ENCODE measurements around the gene ACTR3. TPM values are rescaled to one million over a fixed set of nuclear protein-coding genes. Genes with fewer than 3 reads are reported as not detected.

The ACTR3 gene
- total and polyA plus RNA-seq, 2 of the 8 experiments (the other 6 are each of a cell fraction or from before 2014, with no cell fraction given): 51.7 to 184 TPM

DNA sequence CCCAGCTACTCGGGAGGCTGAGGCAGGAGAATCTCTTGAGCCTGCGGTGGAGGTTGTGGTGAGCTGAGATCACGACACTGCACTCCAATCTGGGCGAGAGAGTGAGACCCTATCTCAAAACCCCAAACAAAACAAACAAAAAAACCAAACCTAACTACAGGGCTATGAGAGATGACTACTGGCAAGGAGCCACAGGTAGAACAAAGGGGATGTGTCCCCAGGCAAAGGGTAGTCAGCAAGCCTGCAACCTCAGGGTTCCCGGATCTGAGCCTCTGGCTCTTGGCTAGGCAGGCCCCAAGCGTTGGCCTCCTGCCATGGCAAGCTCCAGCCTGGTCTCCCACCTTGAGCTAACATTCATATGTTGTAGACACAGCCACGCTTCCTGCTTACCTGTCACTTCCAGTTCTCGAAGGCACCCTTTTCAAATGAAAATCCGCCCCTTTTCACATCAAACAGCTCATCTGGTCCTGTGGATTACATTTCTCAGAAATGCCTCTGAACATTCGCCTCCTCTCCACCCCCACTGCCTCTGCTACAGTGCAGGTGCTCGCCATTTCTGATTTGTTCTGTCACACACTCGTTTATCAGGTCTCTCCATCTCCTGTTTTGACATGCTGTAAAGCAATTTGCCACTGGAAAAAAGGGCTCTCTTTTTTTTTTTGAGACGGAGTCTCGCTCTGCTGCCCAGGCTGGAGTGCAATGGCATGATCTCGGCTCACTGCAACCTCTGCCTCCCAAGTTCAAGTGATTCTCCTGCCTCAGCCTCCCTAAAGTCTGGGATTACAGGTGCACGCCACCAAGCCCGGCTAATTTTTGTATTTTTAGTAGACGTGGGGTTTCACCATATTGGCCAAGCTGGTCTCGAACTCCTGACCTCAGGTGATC lies 13.1 kb upstream of the ACTR3 start:
- no peak overlapping the region for H3K14ac ChIP-seq (ENCODE audit: insufficient read length)
- no peak for DNase-seq (ENCODE audit: low read depth in 1 of 2, low spot score in 2 of 2)
- no peak overlapping the region for H2BK20ac ChIP-seq (ENCODE audit: low read length)
- no peak for FAIRE-seq
- no peaks in the 10 kb centered on the region for H3K79me2 ChIP-seq (ENCODE audit: control insufficient read depth in 1 of 2, insufficient read depth in 2 of 2, low read length in 2 of 2)
- no peak overlapping the region for H3K4ac ChIP-seq (replicated peaks; ENCODE audit: insufficient read length, low read depth, low read length)
- H3K23me2 ChIP-seq (ENCODE audit: low read depth, low read length): no peaks in the 10 kb centered on the region
- 87% methylated on average over 18 of the region's 19 CpGs; no CpG with 5 or more reads in 1 of the 2 experiments for WGBS, 2 experiments (ENCODE audit: extremely low coverage in 1 of 2, insufficient coverage in 1 of 2, insufficient read length in 1 of 2, insufficient replicate concordance in 2 of 2, low coverage in 1 of 2, low lambda C conversion rate in 2 of 2, missing lambda C conversion rate in 1 of 2)
- CTCF ChIA-PET (ENCODE audit: partially characterized antibody): interaction anchor here (1.1 to 1.9 kb wide), 2 partner anchors 12 to 40 kb away, joined by 3 to 4 read pairs; no protein-coding TSS in a partner anchor
- peaks cover 0 to 3% (median 0%) of the 10 kb centered on the region in 4 experiments; a peak in 1 of 7 replicates for H3K4me1 ChIP-seq (replicated peaks in 1 of 4; ENCODE audit: control insufficient read depth in 3 of 4, insufficient read depth in 4 of 4, low read length in 3 of 4)
- H4K5ac ChIP-seq (ENCODE audit: insufficient read length, low read depth, low read length): no peak overlapping the region
- TF ChIP-seq JUND (IDR thresholded peaks at IDR 0.05; ENCODE audit: low read length) (no peak), RAD21 (IDR thresholded peaks at IDR 0.05 in 1 of 2, conservative IDR thresholded peaks at IDR 0.05 in 1 of 2; ENCODE audit: low read depth in 2 of 2, low read length in 2 of 2) (peak in 1 of 2 experiments; percentile 7; a peak in 1 of 4 replicates), TAF7 (optimal IDR thresholded peaks at IDR 0.05; ENCODE audit: borderline replicate concordance, low read depth, low read length) (no peak), POU5F1 (IDR thresholded peaks at IDR 0.05; ENCODE audit: low read depth, low read length) (no peak), KDM5A (IDR thresholded peaks at IDR 0.05; ENCODE audit: low read length) (no peak), BACH1 (IDR thresholded peaks at IDR 0.05; ENCODE audit: low read length) (no peak), POLR2A (IDR thresholded peaks at IDR 0.05; ENCODE audit: control extremely low read depth in 1 of 2, low read depth in 2 of 2, low read length in 2 of 2) (no peak)
- TF ChIP-seq, protein P1, sequence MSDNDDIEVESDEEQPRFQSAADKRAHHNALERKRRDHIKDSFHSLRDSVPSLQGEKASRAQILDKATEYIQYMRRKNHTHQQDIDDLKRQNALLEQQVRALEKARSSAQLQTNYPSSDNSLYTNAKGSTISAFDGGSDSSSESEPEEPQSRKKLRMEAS (IDR thresholded peaks at IDR 0.05): no peak
- H2AK5ac ChIP-seq (ENCODE audit: low read depth, low read length): no peak overlapping the region
- no peaks in the 10 kb centered on the region for H3K36me3 ChIP-seq (ENCODE audit: control insufficient read depth in 2 of 4, insufficient read depth in 4 of 4, low read length in 3 of 4)
- no peak overlapping the region for H3K4me3 ChIP-seq (ENCODE audit: extremely low read depth in 1 of 4, insufficient read depth in 2 of 4, low read depth in 3 of 4, low read length in 4 of 4)
- POLR2A ChIA-PET (ENCODE audit: partially characterized antibody): interaction anchor here (1.3 to 5.6 kb wide), 2 partner anchors 9 to 12 kb away, joined by 3 to 50 read pairs; partner anchors contain the start of gene ACTR3
- H4K8ac ChIP-seq (ENCODE audit: extremely low read depth, insufficient read depth, low read length): no peak overlapping the region
- H2BK15ac ChIP-seq (ENCODE audit: low read length): no peak overlapping the region
- H3K23ac ChIP-seq (ENCODE audit: insufficient read length): no peak overlapping the region
- 0 out of 2 replicates have a peak overlapping the region, but pooled peaks have one; percentile 14 for H3K18ac ChIP-seq (ENCODE audit: extremely low read depth, low read length)
- no peak overlapping the region for H2BK12ac ChIP-seq (ENCODE audit: low read depth, low read length)
- H3K27me3 ChIP-seq (replicated peaks in 1 of 4; ENCODE audit: control insufficient read depth in 3 of 4, extremely low read depth in 1 of 4, insufficient read depth in 3 of 4, low read length in 3 of 4): no peaks in the 10 kb centered on the region
- H3K9ac ChIP-seq (replicated peaks in 1 of 4; ENCODE audit: extremely low read depth in 1 of 4, low read depth in 3 of 4, low read length in 3 of 4): no peak overlapping the region
- H4K91ac ChIP-seq (replicated peaks; ENCODE audit: insufficient read length, low read length): no peak overlapping the region
- H3K79me1 ChIP-seq (ENCODE audit: low read depth, low read length): no peaks in the 10 kb centered on the region
- no peak overlapping the region for H3K27ac ChIP-seq (ENCODE audit: low read depth, low read length)
- no peaks in the 10 kb centered on the region for H3K9me3 ChIP-seq (ENCODE audit: insufficient read depth in 2 of 2, low read depth in 1 of 2, low read length in 1 of 2)
- H2BK120ac ChIP-seq (replicated peaks; ENCODE audit: low read depth, low read length): no peak overlapping the region
- no peak overlapping the region for H3K56ac ChIP-seq (replicated peaks; ENCODE audit: insufficient read length, low read depth, low read length)
- H4K20me1 ChIP-seq (replicated peaks in 1 of 2; ENCODE audit: control insufficient read depth in 1 of 2, insufficient read depth in 2 of 2, low read length in 2 of 2): peaks cover 0 to 2% of the 10 kb centered on the region in 2 experiments
- H2AFZ ChIP-seq (ENCODE audit: low read length): no peak overlapping the region
- no peak overlapping the region for H3K4me2 ChIP-seq (ENCODE audit: insufficient read depth in 1 of 2, low read depth in 2 of 2, low read length in 2 of 2)
- H2BK5ac ChIP-seq (ENCODE audit: low read depth, low read length): no peak overlapping the region
